Ishikawa (cell line): ENCODE data around the gene LHX1.

Experiments used
- CEBPB ChIP-seq: IDR thresholded peaks from 2 replicates; pipeline ENCODE4 v1.6.1; 2012
- EGR1 ChIP-seq: IDR thresholded peaks from 2 replicates; pipeline ENCODE4 v1.6.1; 2012
- FOXM1 ChIP-seq: IDR thresholded peaks from 2 replicates; pipeline ENCODE4 v1.6.1; 2012; ENCODE audit warnings: low read depth, borderline replicate concordance
- NFIC ChIP-seq: IDR thresholded peaks from 2 replicates; pipeline ENCODE4 v1.6.1; 2012
- TEAD4 ChIP-seq: IDR thresholded peaks from 2 replicates; pipeline ENCODE4 v1.6.1; 2012
- USF1 ChIP-seq: IDR thresholded peaks from 2 replicates; pipeline ENCODE4 v1.6.1; 2012
- ZBTB7A ChIP-seq: IDR thresholded peaks from 2 replicates; pipeline ENCODE4 v1.6.1; 2012; ENCODE audit warnings: low read depth

DNA sequence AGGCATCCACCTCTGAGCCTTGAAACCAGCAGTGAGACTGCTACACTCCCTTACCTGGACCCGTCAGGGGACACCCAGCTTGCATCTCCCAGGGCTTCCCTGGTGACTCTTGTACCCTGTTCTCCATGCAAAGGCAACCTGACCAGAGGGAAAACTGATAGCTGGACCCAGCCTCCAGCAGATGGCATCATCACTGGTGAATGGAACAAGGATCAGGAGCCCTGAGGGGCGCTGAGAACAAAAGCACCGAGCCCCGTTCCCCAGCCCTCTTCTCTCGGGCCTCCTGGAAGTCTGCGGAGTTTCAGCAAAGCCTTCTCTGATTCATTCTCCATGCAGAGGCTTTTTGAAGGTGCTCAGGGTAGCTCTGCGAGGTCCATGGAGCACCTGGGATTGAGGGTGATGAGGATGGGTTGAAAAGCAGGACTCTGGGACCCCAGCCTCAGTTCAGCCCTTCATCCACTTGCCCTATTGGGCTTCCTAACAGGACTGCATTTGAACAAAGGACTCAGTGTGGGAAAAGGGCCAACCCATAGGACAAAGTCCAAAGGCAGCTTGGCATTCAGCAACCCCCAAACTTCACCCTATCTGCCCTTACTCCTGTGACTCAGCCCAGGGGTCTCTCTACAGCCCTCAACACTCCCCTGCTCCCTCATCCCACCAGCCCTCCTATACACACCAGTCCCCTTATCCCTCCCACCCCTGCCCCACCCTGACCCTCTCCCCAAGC lies 45.0 kb upstream of the LHX1 start:
- no peak for TF ChIP-seq TEAD4
- TF ChIP-seq ZBTB7A: no peak
- TF ChIP-seq USF1: no peak
- TF ChIP-seq EGR1: no peak
- no peak for TF ChIP-seq CEBPB
- no peak for TF ChIP-seq NFIC
- no peak for TF ChIP-seq FOXM1
